Prostate gland (tissue), 2 donors: ENCODE results near the gene DNM3. TPM values are rescaled to one million over a fixed set of nuclear protein-coding genes. Genes with fewer than 3 reads are reported as not detected.

Experiments
- DNase-seq: peaks from one replicate; pipeline ENCODE4 v3.0.0-alpha.2; 2019; ENCODE audit warnings: low spot score
- H3K27ac ChIP-seq, 2 donors: fragments of 200-600 bp; sonication (generic); 2 replicates each; pipeline ENCODE4 v1.5.1; 2017 to 2019
- H3K27me3 ChIP-seq: fragments of 200-600 bp; sonication (generic); replicated peaks from 2 replicates; pipeline ENCODE4 v1.5.1; 2019; ENCODE audit not compliant: insufficient read depth
- H3K36me3 ChIP-seq, 2 donors: fragments of 200-600 bp; sonication (generic); 1 replicate in 1 of 2; 2 replicates in 1 of 2; pipeline versions ENCODE4 v1.5.1 to v1.8.1; 2017 to 2019
- H3K4me1 ChIP-seq: fragments of 200-600 bp; sonication (generic); replicated peaks from 2 replicates; pipeline ENCODE4 v1.5.1; 2019
- H3K4me3 ChIP-seq, 2 donors: fragments of 200-600 bp; sonication (generic); 2 replicates each; pipeline ENCODE4 v1.5.1; 2017 to 2019
- H3K9me3 ChIP-seq: fragments of 200-600 bp; sonication (generic); 2 replicates; pipeline ENCODE4 v1.5.1; 2017
- POLR2A ChIP-seq: fragments of 450-650 bp; IDR thresholded peaks from one replicate; pipeline ENCODE4 v1.6.1; 2016; ENCODE audit warnings: antibody characterized with exemption, mild to moderate bottlenecking
- POLR2AphosphoS5 ChIP-seq: sonication (generic); formaldehyde crosslinking; IDR thresholded peaks from one replicate; pipeline ENCODE4 v1.6.1; 2017; ENCODE audit warnings: antibody characterized with exemption
- WGBS: methylation state at CpG from one replicate; pipeline ENCODE4 v1.1.5; 2018; 5-methylcytosine and 5-hydroxymethylcytosine counted together
- intact Hi-C: fragments of 100-400 bp; cut with DNase I; formaldehyde crosslinking; loops from one replicate; pipeline ENCODE4 v1.14.2; 2022
- total RNA-seq, 2 donors: library from RNA; depleted of rRNA; stranded (reverse); fragments of >200 nt; gene quantifications; one replicate each; pipeline ENCODE4 v1.1.0, GENCODE V29; 2016
- TF ChIP-seq, protein P1 (sequence below), 4 experiments: fragments of 200-600 bp in 2 of 4; fragments of 450-650 bp in 2 of 4; sonication (generic) in 2 of 4; IDR thresholded peaks; 1 replicate in 3 of 4; 2 replicates in 1 of 4; pipeline ENCODE4 v1.5.1; 2016 to 2019; ENCODE audit warnings: antibody characterized with exemption in 4 of 4, mild to moderate bottlenecking in 2 of 4, moderate library complexity in 2 of 4

Gene DNM3
- total RNA-seq, 2 donors from 2014 or later, result 2.3 to 5.3 TPM

- no peaks in the 10 kb centered on the region for H3K9me3 ChIP-seq
- intact Hi-C loops, result loop anchor here (10.0 kb wide), 1 partner anchor 641 kb away; the partner anchor contains the start of gene PIGC
- no peak overlapping the region for H3K4me3 ChIP-seq
- no peak overlapping the region for H3K27ac ChIP-seq
- no peak for DNase-seq
- TF ChIP-seq, protein P1, sequence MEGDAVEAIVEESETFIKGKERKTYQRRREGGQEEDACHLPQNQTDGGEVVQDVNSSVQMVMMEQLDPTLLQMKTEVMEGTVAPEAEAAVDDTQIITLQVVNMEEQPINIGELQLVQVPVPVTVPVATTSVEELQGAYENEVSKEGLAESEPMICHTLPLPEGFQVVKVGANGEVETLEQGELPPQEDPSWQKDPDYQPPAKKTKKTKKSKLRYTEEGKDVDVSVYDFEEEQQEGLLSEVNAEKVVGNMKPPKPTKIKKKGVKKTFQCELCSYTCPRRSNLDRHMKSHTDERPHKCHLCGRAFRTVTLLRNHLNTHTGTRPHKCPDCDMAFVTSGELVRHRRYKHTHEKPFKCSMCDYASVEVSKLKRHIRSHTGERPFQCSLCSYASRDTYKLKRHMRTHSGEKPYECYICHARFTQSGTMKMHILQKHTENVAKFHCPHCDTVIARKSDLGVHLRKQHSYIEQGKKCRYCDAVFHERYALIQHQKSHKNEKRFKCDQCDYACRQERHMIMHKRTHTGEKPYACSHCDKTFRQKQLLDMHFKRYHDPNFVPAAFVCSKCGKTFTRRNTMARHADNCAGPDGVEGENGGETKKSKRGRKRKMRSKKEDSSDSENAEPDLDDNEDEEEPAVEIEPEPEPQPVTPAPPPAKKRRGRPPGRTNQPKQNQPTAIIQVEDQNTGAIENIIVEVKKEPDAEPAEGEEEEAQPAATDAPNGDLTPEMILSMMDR (IDR thresholded peaks at IDR 0.05), result no peak
- TF ChIP-seq POLR2AphosphoS5, result no peak
- TF ChIP-seq POLR2A, result no peak
- H3K4me1 ChIP-seq, result no peaks in the 10 kb centered on the region
- no peaks in the 10 kb centered on the region for H3K36me3 ChIP-seq
- no peaks in the 10 kb centered on the region for H3K27me3 ChIP-seq
- WGBS, result 96% methylated on average over 17 of the region's 17 CpGs
These were observed 37.8 kb upstream of the DNM3 start for GRCh38 chr1:171803461-171804022.

DNA sequence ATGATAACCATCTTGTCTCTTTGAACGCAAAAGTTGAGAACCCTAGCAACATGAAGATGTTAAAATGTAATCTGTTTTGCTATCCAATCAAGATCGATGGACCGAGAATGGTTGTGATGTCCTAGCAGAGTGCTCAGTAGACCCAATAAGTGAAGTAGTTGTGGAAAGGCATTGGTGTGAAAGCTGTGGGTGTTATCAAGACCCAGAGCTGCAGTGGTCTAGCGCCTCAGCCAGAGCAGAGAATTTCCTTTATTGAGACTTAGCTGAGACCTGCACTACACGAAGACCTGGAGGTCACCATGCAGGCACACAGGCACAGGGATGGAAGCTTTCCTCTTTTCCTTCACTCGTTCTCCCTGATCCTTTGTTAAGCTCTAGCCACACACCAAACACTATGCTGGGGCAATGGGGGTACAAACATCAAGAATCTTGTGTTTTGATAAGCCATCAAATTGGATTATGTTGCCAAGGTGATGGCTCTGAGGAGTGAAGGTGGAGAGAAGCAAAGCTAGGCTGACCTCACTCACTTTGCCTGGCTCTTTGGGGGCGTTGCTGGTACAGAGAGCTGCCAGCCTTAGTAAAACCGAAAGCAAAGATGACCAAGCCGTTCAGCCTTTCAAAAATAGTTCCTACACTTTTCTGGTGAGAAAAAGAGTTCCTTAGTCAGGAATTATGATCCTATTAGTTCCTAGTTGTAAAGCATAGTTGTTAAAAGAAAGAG, 35.7 kb upstream of the DNM3 start:
- H3K9me3 ChIP-seq, result no peaks in the 10 kb centered on the region
- TF ChIP-seq, protein P1 (IDR thresholded peaks at IDR 0.05), result no peak
- TF ChIP-seq POLR2AphosphoS5 (no peak), POLR2A (no peak)
- no peak for DNase-seq
- H3K36me3 ChIP-seq, result no peaks in the 10 kb centered on the region
- H3K27ac ChIP-seq, result no peak overlapping the region
- no peak overlapping the region for H3K4me3 ChIP-seq
- no peaks in the 10 kb centered on the region for H3K27me3 ChIP-seq
- no peaks in the 10 kb centered on the region for H3K4me1 ChIP-seq
- intact Hi-C loops, result loop anchor here (10.0 kb wide), 1 partner anchor 639 kb away; the partner anchor contains the start of gene PIGC
- 85% methylated on average over 9 of the region's 9 CpGs for WGBS

DNA sequence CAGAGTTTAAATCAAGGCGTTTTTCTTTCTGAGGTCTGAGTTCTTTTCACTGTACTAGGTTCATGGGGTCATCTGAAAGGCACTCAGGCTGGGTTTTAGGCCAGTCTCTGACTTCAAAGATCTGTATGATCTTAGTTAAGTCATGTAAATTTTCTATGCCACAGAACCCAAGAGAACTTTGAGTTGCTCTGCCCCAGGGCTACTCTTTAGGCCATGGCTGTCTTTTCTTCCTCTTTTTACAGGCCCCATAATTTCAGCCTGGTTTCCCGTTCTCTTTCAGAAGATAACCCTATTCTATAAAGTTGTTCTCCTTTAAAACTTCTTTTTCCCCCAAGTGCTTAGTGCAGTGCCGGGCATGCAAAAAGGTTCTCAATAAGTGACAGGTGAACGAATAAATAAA, 33.7 kb upstream of the DNM3 start:
- no peak for DNase-seq
- intact Hi-C loops, result loop anchor here (10.0 kb wide), 1 partner anchor 637 kb away; the partner anchor contains the start of gene PIGC
- WGBS, result 91% methylated on average over 4 of the region's 4 CpGs
- H3K4me3 ChIP-seq, result no peak overlapping the region
- no peak overlapping the region for H3K27ac ChIP-seq
- no peaks in the 10 kb centered on the region for H3K36me3 ChIP-seq
- TF ChIP-seq POLR2A, result no peak
- no peak for TF ChIP-seq POLR2AphosphoS5
- TF ChIP-seq, protein P1 (IDR thresholded peaks at IDR 0.05), result no peak
- no peaks in the 10 kb centered on the region for H3K9me3 ChIP-seq
- no peaks in the 10 kb centered on the region for H3K4me1 ChIP-seq
- H3K27me3 ChIP-seq, result no peaks in the 10 kb centered on the region

GRCh38 chr1:171809834-171810233, 31.5 kb upstream of the DNM3 start:
- WGBS, result 85% methylated on average over 2 of the region's 2 CpGs
- H3K4me1 ChIP-seq, result no peaks in the 10 kb centered on the region
- TF ChIP-seq, protein P1 (IDR thresholded peaks at IDR 0.05), result no peak
- TF ChIP-seq POLR2A (no peak), POLR2AphosphoS5 (no peak)
- H3K36me3 ChIP-seq, result no peaks in the 10 kb centered on the region
- no peak overlapping the region for H3K4me3 ChIP-seq
- no peaks in the 10 kb centered on the region for H3K9me3 ChIP-seq
- no peaks in the 10 kb centered on the region for H3K27me3 ChIP-seq
- no peak overlapping the region for H3K27ac ChIP-seq
- DNase-seq, result no peak
- intact Hi-C loops, result loop anchor here (10.0 kb wide), 1 partner anchor 635 kb away; the partner anchor contains the start of gene PIGC

GRCh38 chr1:171811672-171812071, 29.6 kb upstream of the DNM3 start:
- intact Hi-C loops, result no loop called here
- TF ChIP-seq POLR2AphosphoS5 (no peak), POLR2A (no peak)
- TF ChIP-seq, protein P1 (IDR thresholded peaks at IDR 0.05), result no peak
- Histone ChIP-seq H3K27me3 (no peaks in the 10 kb centered on the region), H3K4me1 (no peaks in the 10 kb centered on the region), H3K4me3 (no peak overlapping the region), H3K36me3 (no peaks in the 10 kb centered on the region), H3K27ac (no peak overlapping the region), H3K9me3 (no peaks in the 10 kb centered on the region)
- no peak for DNase-seq
